Upper lobe of right lung (tissue), 1 donor: ENCODE data around the gene THAP3. TPM values are rescaled to one million over a fixed set of nuclear protein-coding genes. Genes with fewer than 3 reads are reported as not detected.
"Not testable (repeated sequence)": the region's sequence is repeated elsewhere in the genome, so short reads cannot be mapped to it uniquely, and the experiment has no call there.

Experiments used
- ATAC-seq: fragments of 200-7000 bp; cut with Tn5 transposase; one replicate; pipeline ENCODE4 v1.9.1; 2020; ENCODE audit warnings: mild to moderate bottlenecking, moderate library complexity
- DNase-seq: peaks from one replicate; pipeline ENCODE4 v3.0.0-alpha.2; 2020
- H3K27ac ChIP-seq: fragments of 200-600 bp; one replicate; pipeline ENCODE4 v1.8.0; 2022
- H3K27me3 ChIP-seq: fragments of 200-600 bp; one replicate; pipeline ENCODE4 v1.8.0; 2022; ENCODE audit warnings: mild to moderate bottlenecking
- H3K36me3 ChIP-seq: fragments of 200-600 bp; one replicate; pipeline ENCODE4 v1.8.0; 2022
- H3K4me1 ChIP-seq: fragments of 200-600 bp; one replicate; pipeline ENCODE4 v1.8.0; 2022
- H3K4me3 ChIP-seq: fragments of 200-600 bp; one replicate; pipeline ENCODE4 v1.8.0; 2022; ENCODE audit warnings: mild to moderate bottlenecking
- H3K9me3 ChIP-seq: fragments of 200-600 bp; one replicate; pipeline ENCODE4 v1.8.0; 2022
- intact Hi-C: fragments of 100-400 bp; cut with DNase I; formaldehyde crosslinking; loops from one replicate; pipeline ENCODE4 v1.11.0; 2022
- total RNA-seq: library from RNA; stranded (reverse); fragmentation: NEBNext Ultra II Directional; extraction: Animal tissue kit (Norgen Biotek cat#: 25700); gene quantifications from one replicate; pipeline ENCODE4 v1.2.1, GENCODE V29; 2021
- TF ChIP-seq, protein P1 (sequence below): fragments of 200-600 bp; IDR thresholded peaks from one replicate; pipeline ENCODE4 v1.8.0; 2022; ENCODE audit warnings: antibody characterized with exemption
- donor health status: DM: no; HTN: yes; CAD: no; lungs with severe emphysema.

THAP3 gene
- total RNA-seq, 1 donor from 2014 or later = 15.3 TPM

- Histone ChIP-seq H3K36me3 (peaks cover 90% of the 10 kb centered on the region), H3K4me1 (no peaks in the 10 kb centered on the region), H3K27me3 (no peaks in the 10 kb centered on the region), H3K27ac (peak overlapping the region; percentile 36), H3K4me3 (no peak overlapping the region), H3K9me3 (no peaks in the 10 kb centered on the region)
- DNase-seq = no peak
- ATAC-seq = no peak
- intact Hi-C loops = no loop called here
- TF ChIP-seq, protein P1, sequence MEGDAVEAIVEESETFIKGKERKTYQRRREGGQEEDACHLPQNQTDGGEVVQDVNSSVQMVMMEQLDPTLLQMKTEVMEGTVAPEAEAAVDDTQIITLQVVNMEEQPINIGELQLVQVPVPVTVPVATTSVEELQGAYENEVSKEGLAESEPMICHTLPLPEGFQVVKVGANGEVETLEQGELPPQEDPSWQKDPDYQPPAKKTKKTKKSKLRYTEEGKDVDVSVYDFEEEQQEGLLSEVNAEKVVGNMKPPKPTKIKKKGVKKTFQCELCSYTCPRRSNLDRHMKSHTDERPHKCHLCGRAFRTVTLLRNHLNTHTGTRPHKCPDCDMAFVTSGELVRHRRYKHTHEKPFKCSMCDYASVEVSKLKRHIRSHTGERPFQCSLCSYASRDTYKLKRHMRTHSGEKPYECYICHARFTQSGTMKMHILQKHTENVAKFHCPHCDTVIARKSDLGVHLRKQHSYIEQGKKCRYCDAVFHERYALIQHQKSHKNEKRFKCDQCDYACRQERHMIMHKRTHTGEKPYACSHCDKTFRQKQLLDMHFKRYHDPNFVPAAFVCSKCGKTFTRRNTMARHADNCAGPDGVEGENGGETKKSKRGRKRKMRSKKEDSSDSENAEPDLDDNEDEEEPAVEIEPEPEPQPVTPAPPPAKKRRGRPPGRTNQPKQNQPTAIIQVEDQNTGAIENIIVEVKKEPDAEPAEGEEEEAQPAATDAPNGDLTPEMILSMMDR = no peak
Measured at GRCh38 chr1:6638226-6638625, 13.6 kb downstream of the THAP3 start.

DNA sequence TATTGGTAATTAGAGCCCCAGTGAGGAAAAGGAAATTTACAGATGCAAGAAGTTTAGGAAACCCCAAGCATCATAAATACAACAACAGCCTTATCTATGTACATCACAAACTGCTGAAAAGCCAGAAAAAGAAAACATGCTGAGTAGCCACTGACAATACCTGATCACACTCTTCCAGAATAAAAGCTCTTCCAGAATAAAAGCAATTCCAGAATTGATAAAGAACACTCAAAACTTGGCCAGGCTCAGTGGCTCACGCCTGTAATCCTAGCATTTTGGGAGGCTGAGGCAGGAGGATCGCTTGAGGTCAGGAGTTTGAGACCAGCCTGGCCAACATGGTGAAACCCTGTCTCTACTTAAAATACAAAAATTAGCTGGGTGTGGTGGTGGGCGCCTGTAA lies 16.2 kb downstream of the THAP3 start:
- H3K36me3 ChIP-seq = peaks cover 86% of the 10 kb centered on the region
- intact Hi-C loops = loop anchor here (10.0 kb wide), 1 partner anchor 156 kb away; no protein-coding TSS in a partner anchor
- not testable (repeated sequence) for H3K27me3 ChIP-seq, H3K9me3 ChIP-seq, DNase-seq, H3K27ac ChIP-seq, H3K4me3 ChIP-seq, ATAC-seq, H3K4me1 ChIP-seq

GRCh38 chr1:6645018-6645417 lies 20.4 kb downstream of the THAP3 start:
- no peak overlapping the region for H3K4me3 ChIP-seq
- ATAC-seq (no peak), DNase-seq (no peak)
- no peaks in the 10 kb centered on the region for H3K4me1 ChIP-seq
- TF ChIP-seq, protein P1 = no peak
- peaks cover 47% of the 10 kb centered on the region for H3K36me3 ChIP-seq
- intact Hi-C loops = loop anchor here (10.0 kb wide), 1 partner anchor 160 kb away; no protein-coding TSS in a partner anchor
- H3K27me3 ChIP-seq = no peaks in the 10 kb centered on the region
- H3K9me3 ChIP-seq = no peaks in the 10 kb centered on the region
- H3K27ac ChIP-seq = no peak overlapping the region

DNA sequence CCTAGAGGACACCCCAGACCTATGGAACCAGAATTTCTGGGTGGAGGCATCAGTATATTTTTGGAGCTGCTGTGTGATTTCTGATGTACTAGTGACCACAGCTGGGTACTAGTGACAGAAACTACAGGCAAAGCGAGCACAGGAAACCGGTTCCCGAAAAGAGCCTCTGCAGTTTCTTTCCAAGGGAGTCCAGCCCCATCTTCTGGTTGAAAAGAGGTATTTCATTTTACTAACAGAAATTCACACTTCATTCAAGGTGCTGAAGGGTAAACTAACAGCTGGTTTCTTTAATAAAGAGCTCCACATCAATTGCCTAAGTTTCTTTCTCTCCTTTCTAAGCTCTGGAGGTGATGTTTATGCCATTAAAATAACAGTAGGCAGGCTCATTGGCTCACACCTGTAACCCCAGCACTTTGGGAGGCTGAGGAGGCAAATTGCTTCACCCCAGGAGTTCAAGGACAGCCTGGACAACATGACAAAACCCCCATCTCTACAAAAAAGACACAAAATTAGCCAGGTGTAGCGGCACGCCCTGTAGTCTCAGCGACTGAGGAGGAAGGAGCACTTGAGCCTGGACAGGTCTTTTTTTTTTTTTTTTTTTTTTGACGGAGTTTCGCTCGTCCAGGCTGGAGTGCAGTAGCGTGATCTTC lies 22.0 kb downstream of the THAP3 start:
- H3K9me3 ChIP-seq = no peaks in the 10 kb centered on the region
- ATAC-seq (peak; percentile 75), DNase-seq (no peak)
- TF ChIP-seq, protein P1 = peak; percentile 54
- no peaks in the 10 kb centered on the region for H3K27me3 ChIP-seq
- H3K4me1 ChIP-seq = no peaks in the 10 kb centered on the region
- no peak overlapping the region for H3K4me3 ChIP-seq
- H3K36me3 ChIP-seq = peaks cover 35% of the 10 kb centered on the region
- intact Hi-C loops = loop anchor here (10.0 kb wide), 1 partner anchor 162 kb away; no protein-coding TSS in a partner anchor
- H3K27ac ChIP-seq = no peak overlapping the region

- Histone ChIP-seq H3K27me3 (no peaks in the 10 kb centered on the region), H3K9me3 (no peaks in the 10 kb centered on the region), H3K36me3 (peaks cover 36% of the 10 kb centered on the region), H3K4me3 (no peak overlapping the region), H3K27ac (no peak overlapping the region), H3K4me1 (no peaks in the 10 kb centered on the region)
- intact Hi-C loops = loop anchor here (10.0 kb wide), 1 partner anchor 164 kb away; no protein-coding TSS in a partner anchor
- TF ChIP-seq, protein P1 = no peak
- ATAC-seq (no peak), DNase-seq (no peak)
Measured at GRCh38 chr1:6648556-6648955, 23.9 kb downstream of the THAP3 start.

- intact Hi-C loops = no loop called here
- ATAC-seq (no peak), DNase-seq (no peak)
Measured at GRCh38 chr1:6651909-6652308, 27.2 kb downstream of the THAP3 start.

More at GRCh38 chr1:6651909-6652308, 27.2 kb downstream of the THAP3 start:
- H3K36me3 ChIP-seq = peaks cover 33% of the 10 kb centered on the region
- TF ChIP-seq, protein P1 = no peak
- H3K4me3 ChIP-seq = no peak overlapping the region
- H3K27ac ChIP-seq = no peak overlapping the region
- no peaks in the 10 kb centered on the region for H3K4me1 ChIP-seq
- H3K9me3 ChIP-seq = no peaks in the 10 kb centered on the region
- no peaks in the 10 kb centered on the region for H3K27me3 ChIP-seq
